OCI-LY7 (cell line): ENCODE measurements around the gene NUB1. TPM values are rescaled to one million over a fixed set of nuclear protein-coding genes. Genes with fewer than 3 reads are reported as not detected.

Experiments
- BruUV-seq: library from RNA; stranded (reverse); fragments of 400-500 nt; replicated peaks from 2 replicates; lab custom pipeline; 2021; lab: Mats Ljungman, UMichigan
- CTCF ChIA-PET: fragments of 300-600 bp; sonication (Branson Sonifier 250); formaldehyde crosslinking; loops from one replicate; lab custom pipeline; 2022; ENCODE audit warnings: antibody characterized with exemption; ENCODE audit not compliant: unreplicated experiment; lab: Charles Lee
- POLR2A ChIA-PET: fragments of 300-600 bp; sonication (Branson Sonifier 250); formaldehyde crosslinking; loops from one replicate; lab custom pipeline; 2022; ENCODE audit warnings: antibody characterized with exemption; lab: Charles Lee
- DNase-seq: peaks from one replicate; pipeline ENCODE4 v3.0.0-alpha.2; 2015; ENCODE audit warnings: low spot score
- H2AFZ ChIP-seq: fragments of 200-600 bp; sonication (generic), shearing (Covaris generic); 2 replicates; pipeline ENCODE4 v1.6.1; 2014; ENCODE audit warnings: mild to moderate bottlenecking, antibody characterized with exemption, low read length, moderate library complexity
- H3K27ac ChIP-seq: fragments of 200-600 bp; sonication (generic); 2 replicates; pipeline ENCODE4 v1.5.1; 2014; ENCODE audit warnings: mixed run types, low read depth, mild to moderate bottlenecking, moderate library complexity, low read length, inconsistent platforms; ENCODE audit not compliant: poor library complexity, severe bottlenecking
- H3K36me3 ChIP-seq: fragments of 200-600 bp; sonication (generic); 2 replicates; pipeline ENCODE4 v1.6.1; 2014; ENCODE audit warnings: mild to moderate bottlenecking, antibody characterized with exemption, low read length, moderate library complexity, mixed read lengths; ENCODE audit not compliant: insufficient read depth
- H3K4me1 ChIP-seq: fragments of 200-600 bp; sonication (generic); 2 replicates; pipeline ENCODE4 v1.5.1; 2014; ENCODE audit warnings: mild to moderate bottlenecking, low read length; ENCODE audit not compliant: insufficient read depth, poor library complexity, severe bottlenecking
- H3K4me2 ChIP-seq: fragments of 200-600 bp; sonication (generic); 2 replicates; pipeline ENCODE4 v1.6.1; 2014; ENCODE audit warnings: mild to moderate bottlenecking, low read length
- H3K4me3 ChIP-seq: fragments of 200-600 bp; sonication (generic); 2 replicates; pipeline ENCODE4 v1.5.1; 2014; ENCODE audit warnings: mild to moderate bottlenecking, low read depth, low read length; ENCODE audit not compliant: poor library complexity, severe bottlenecking
- H3K79me2 ChIP-seq: fragments of 200-600 bp; sonication (generic); 2 replicates; pipeline ENCODE4 v1.6.1; 2016; ENCODE audit warnings: low read depth, mild to moderate bottlenecking, low read length, moderate library complexity, mixed read lengths; ENCODE audit not compliant: insufficient read depth
- H3K9me2 ChIP-seq: fragments of 200-600 bp; sonication (generic); 2 replicates; pipeline ENCODE4 v1.6.1; 2016; ENCODE audit warnings: mild to moderate bottlenecking, low read length, mixed read lengths; ENCODE audit not compliant: insufficient read depth
- H3K9me3 ChIP-seq: fragments of 200-600 bp; sonication (generic); 2 replicates; pipeline ENCODE4 v1.6.1; 2014; ENCODE audit warnings: mild to moderate bottlenecking, mixed run types, low read length, mixed read lengths
- H4K20me1 ChIP-seq: fragments of 200-600 bp; sonication (generic); 2 replicates; pipeline ENCODE4 v1.6.1; 2014; ENCODE audit warnings: mild to moderate bottlenecking, antibody characterized with exemption, low read length, moderate library complexity, mixed read lengths; ENCODE audit not compliant: insufficient read depth
- EZH2phosphoT487 ChIP-seq: fragments of 200-600 bp; sonication (generic); IDR thresholded peaks from 2 replicates; pipeline ENCODE4 v1.6.1; 2018; ENCODE audit warnings: low read depth, borderline replicate concordance, mild to moderate bottlenecking, mixed run types, antibody characterized with exemption, low read length, moderate library complexity, mixed read lengths
- intact Hi-C: fragments of 100-400 bp; cut with micrococcal nuclease; formaldehyde crosslinking; loops from one replicate; pipeline ENCODE4 v1.10.0; 2022; ENCODE audit not compliant: unreplicated experiment
- total RNA-seq, 2 experiments: library from RNA; depleted of rRNA in 1 of 2; stranded (reverse); fragments of >200 nt in 1 of 2; shearing (Covaris generic) in 1 of 2; gene quantifications; 2 replicates each; pipeline ENCODE4 v1.2.3, GENCODE V29; 2014 to 2022
- TF ChIP-seq, protein P1 (sequence below): fragments of 200-600 bp; sonication (generic); conservative IDR thresholded peaks from 2 replicates; pipeline ENCODE4 v1.5.1; 2014; ENCODE audit warnings: mild to moderate bottlenecking, antibody characterized with exemption, low read length, moderate library complexity, mixed read lengths

Gene NUB1
- total RNA-seq, 2 experiments from 2014 or later, result 44.1 to 50.7 TPM

DNA sequence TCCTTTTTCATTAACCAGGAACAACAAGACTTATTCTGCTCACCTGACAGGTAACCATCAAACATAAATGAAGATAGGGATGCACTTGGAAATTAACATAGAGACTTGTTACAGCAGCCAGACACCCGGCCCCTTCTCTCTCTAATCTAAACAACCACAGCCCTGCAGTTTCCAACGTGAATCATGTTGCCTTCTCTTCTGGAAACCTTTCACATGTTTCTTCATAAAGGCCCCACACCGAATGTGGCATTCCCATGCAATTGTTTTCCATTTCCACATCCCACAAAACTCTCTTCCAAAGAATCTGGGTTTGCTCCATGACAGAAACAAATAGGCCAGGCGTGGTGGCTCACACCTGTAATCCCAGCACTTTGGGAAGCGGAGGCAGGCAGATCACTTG, 83.2 kb downstream of the NUB1 start:
- intact Hi-C loops, result no loop called here
- Histone ChIP-seq H3K4me2 (no peak overlapping the region), H3K36me3 (no peaks in the 10 kb centered on the region), H2AFZ (no peak overlapping the region), H3K4me1 (peaks cover 3% of the 10 kb centered on the region), H3K79me2 (no peaks in the 10 kb centered on the region), H4K20me1 (no peaks in the 10 kb centered on the region), H3K9me3 (no peaks in the 10 kb centered on the region), H3K4me3 (no peak overlapping the region), H3K27ac (no peak overlapping the region), H3K9me2 (no peaks in the 10 kb centered on the region)
- ChIA-PET CTCF (no interaction called here), POLR2A (no interaction called here)
- no peak for DNase-seq
- no TSS peak for BruUV-seq
- TF ChIP-seq EZH2phosphoT487, result no peak
- TF ChIP-seq, protein P1, sequence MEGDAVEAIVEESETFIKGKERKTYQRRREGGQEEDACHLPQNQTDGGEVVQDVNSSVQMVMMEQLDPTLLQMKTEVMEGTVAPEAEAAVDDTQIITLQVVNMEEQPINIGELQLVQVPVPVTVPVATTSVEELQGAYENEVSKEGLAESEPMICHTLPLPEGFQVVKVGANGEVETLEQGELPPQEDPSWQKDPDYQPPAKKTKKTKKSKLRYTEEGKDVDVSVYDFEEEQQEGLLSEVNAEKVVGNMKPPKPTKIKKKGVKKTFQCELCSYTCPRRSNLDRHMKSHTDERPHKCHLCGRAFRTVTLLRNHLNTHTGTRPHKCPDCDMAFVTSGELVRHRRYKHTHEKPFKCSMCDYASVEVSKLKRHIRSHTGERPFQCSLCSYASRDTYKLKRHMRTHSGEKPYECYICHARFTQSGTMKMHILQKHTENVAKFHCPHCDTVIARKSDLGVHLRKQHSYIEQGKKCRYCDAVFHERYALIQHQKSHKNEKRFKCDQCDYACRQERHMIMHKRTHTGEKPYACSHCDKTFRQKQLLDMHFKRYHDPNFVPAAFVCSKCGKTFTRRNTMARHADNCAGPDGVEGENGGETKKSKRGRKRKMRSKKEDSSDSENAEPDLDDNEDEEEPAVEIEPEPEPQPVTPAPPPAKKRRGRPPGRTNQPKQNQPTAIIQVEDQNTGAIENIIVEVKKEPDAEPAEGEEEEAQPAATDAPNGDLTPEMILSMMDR, result no peak

DNA sequence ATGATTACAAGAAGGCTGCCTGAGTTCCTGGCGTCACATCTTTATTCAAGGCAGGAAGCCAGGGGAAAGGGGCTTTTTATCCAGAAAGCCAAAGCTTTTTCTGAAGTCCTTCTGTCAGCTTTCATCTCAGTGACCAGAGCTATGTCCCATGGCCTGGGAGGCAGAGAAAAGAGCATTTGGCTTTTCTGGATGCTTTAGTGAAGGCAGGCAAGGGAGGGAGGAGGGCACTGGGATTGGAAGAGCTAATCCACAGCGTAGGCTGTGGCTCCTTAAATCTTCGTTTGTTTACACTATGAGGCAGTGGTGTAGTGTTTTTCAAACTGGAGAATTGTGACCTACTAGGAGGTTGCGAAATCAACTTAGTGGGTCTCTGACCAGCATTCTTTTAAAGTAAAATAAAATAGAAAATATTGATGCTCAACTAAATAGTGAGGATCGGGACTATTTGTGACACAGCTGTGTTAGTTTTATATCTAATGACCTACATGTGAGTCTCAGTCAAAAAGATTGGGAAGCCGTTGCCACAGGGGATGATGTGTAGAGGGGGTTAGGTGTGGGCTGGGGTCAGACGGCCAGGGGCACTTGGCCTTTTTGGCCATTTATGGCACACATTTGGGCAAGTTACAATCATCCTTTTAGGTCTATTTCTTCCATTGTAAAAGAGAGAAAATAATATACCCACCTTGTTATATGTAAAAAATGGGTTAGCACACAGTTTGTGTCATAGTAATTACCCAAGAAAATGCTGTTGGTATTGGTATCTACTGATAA, 84.2 kb downstream of the NUB1 start:
- Histone ChIP-seq H4K20me1 (no peaks in the 10 kb centered on the region), H3K9me3 (no peaks in the 10 kb centered on the region), H3K4me3 (no peak overlapping the region), H3K27ac (no peak overlapping the region), H3K9me2 (no peaks in the 10 kb centered on the region), H3K4me2 (no peak overlapping the region), H3K36me3 (no peaks in the 10 kb centered on the region), H2AFZ (no peak overlapping the region), H3K79me2 (no peaks in the 10 kb centered on the region), H3K4me1 (peaks cover 7% of the 10 kb centered on the region)
- CTCF ChIA-PET, result interaction anchor here (0.6 kb wide), 1 partner anchor 551 kb away, joined by 3 read pairs; no protein-coding TSS in a partner anchor
- no TSS peak for BruUV-seq
- POLR2A ChIA-PET, result interaction anchor here (0.6 kb wide), 1 partner anchor 594 kb away, joined by 4 read pairs; no protein-coding TSS in a partner anchor
- TF ChIP-seq, protein P1, result no peak
- no peak for TF ChIP-seq EZH2phosphoT487
- no peak for DNase-seq
- intact Hi-C loops, result no loop called here

DNA sequence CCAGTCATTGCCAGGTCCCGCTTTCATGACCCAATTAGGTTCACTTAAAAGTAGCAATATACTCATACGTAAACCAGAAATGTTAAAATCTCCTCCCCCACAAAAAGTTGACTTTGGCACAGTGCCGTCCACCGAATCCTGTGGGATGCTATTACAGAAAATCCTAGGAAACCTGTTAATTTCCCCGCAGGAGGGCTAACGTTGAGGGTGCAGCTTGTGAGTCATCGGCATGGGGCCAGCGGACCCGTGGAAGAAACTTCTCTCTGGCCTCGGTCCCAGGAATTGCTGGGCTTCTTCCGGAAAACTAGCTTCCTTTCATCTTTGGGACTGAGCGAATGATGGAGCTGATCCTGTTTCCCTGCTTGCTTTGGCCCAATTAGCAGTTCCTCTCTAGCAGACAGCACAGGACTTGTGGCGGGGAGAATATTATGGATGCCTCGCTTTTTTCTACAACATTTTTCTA, 84.9 kb downstream of the NUB1 start:
- H3K4me2 ChIP-seq, result no peak overlapping the region
- intact Hi-C loops, result no loop called here
- TF ChIP-seq, protein P1, result no peak
- no peak for TF ChIP-seq EZH2phosphoT487
- DNase-seq, result no peak
- no peaks in the 10 kb centered on the region for H3K9me3 ChIP-seq
- H3K4me3 ChIP-seq, result no peak overlapping the region
- no peaks in the 10 kb centered on the region for H3K36me3 ChIP-seq
- ChIA-PET CTCF (no interaction called here), POLR2A (no interaction called here)
- no peaks in the 10 kb centered on the region for H3K9me2 ChIP-seq
- peaks cover 7% of the 10 kb centered on the region for H3K4me1 ChIP-seq
- no peak overlapping the region for H3K27ac ChIP-seq
- no peaks in the 10 kb centered on the region for H3K79me2 ChIP-seq
- H4K20me1 ChIP-seq, result no peaks in the 10 kb centered on the region
- no TSS peak for BruUV-seq
- no peak overlapping the region for H2AFZ ChIP-seq
